Left lung (tissue), 10 donors: ENCODE results near the gene SGPP2. TPM values are rescaled to one million over a fixed set of nuclear protein-coding genes. Genes with fewer than 3 reads are reported as not detected.

ENCODE experiments used
- ATAC-seq: fragments of 200-7000 bp; cut with Tn5 transposase; one replicate; pipeline ENCODE4 v1.9.1; 2020; ENCODE audit warnings: moderate library complexity
- DNase-seq, 4 donors: peaks; one replicate each; pipeline ENCODE4 v3.0.0-alpha.2; 2013 to 2020
- H3K27ac ChIP-seq, 2 donors: fragments of 200-600 bp; sonication (generic) in 1 of 2; one replicate each; pipeline versions ENCODE4 v1.5.0 to v1.8.0; 2020 to 2021
- H3K27me3 ChIP-seq, 2 donors: fragments of 200-600 bp; sonication (generic) in 1 of 2; one replicate each; pipeline versions ENCODE4 v1.5.0 to v1.8.0; 2020 to 2021
- H3K36me3 ChIP-seq, 2 donors: fragments of 200-600 bp; sonication (generic) in 1 of 2; one replicate each; pipeline versions ENCODE4 v1.5.0 to v1.8.0; 2020 to 2021
- H3K4me1 ChIP-seq, 2 donors: fragments of 200-600 bp; one replicate each; pipeline ENCODE4 v1.8.0; 2021
- H3K4me3 ChIP-seq, 2 donors: fragments of 200-600 bp; sonication (generic) in 1 of 2; one replicate each; pipeline versions ENCODE4 v1.5.0 to v1.8.0; 2020 to 2021; ENCODE audit warnings: mild to moderate bottlenecking in 1 of 2
- H3K9me3 ChIP-seq, 2 donors: fragments of 200-600 bp; sonication (generic) in 1 of 2; one replicate each; pipeline versions ENCODE4 v1.5.0 to v1.8.0; 2020 to 2021
- CTCF ChIP-seq, 2 donors: fragments of 200-600 bp; sonication (generic) in 1 of 2; IDR thresholded peaks; one replicate each; pipeline versions ENCODE4 v1.5.0 to v1.8.0; 2021; ENCODE audit warnings: antibody characterized with exemption in 2 of 2
- intact Hi-C, 2 donors: fragments of 100-400 bp; cut with DNase I; formaldehyde crosslinking; loops; one replicate each; pipeline versions ENCODE4 v1.11.2 to v1.14.2; 2022
- polyA plus RNA-seq, 6 donors: library from polyadenylated mRNA; unstranded; fragments of 120-200 nt; gene quantifications; one replicate each; pipeline ENCODE4 v1.2.1, GENCODE V29; 2013; ENCODE audit not compliant: insufficient read length in 6 of 6
- total RNA-seq, 2 donors: library from RNA; stranded (reverse); fragmentation: NEBNext Ultra II Directional; extraction: Animal tissue kit (Norgen Biotek cat#: 25700); gene quantifications; one replicate each; pipeline ENCODE4 v1.2.1, GENCODE V29; 2021
- donor health status: DM: no; HTN: yes; CAD: no.
- donor health status: DM: no; HTN: no; CAD: no.

SGPP2 gene
- total and polyA plus RNA-seq, 8 donors = 2.2 to 31.2 (median 5.9) TPM

GRCh38 chr2:222440673-222441422 lies 16.5 kb downstream of the SGPP2 start:
- DNase-seq (no peak), ATAC-seq (peak; percentile 80)
- H3K36me3 ChIP-seq = no peaks in the 10 kb centered on the region
- intact Hi-C loops = no loop called here
- no peaks in the 10 kb centered on the region for H3K27me3 ChIP-seq
- H3K4me3 ChIP-seq = no peak overlapping the region
- H3K9me3 ChIP-seq = no peaks in the 10 kb centered on the region
- H3K4me1 ChIP-seq = no peaks in the 10 kb centered on the region
- no peak overlapping the region for H3K27ac ChIP-seq
- TF ChIP-seq CTCF (IDR thresholded peaks at IDR 0.05) = no peak

- ATAC-seq (no peak), DNase-seq (no peak)
- Histone ChIP-seq H3K27ac (no peak overlapping the region), H3K27me3 (no peaks in the 10 kb centered on the region), H3K4me3 (no peak overlapping the region), H3K4me1 (peaks cover 0 to 8% of the 10 kb centered on the region in 2 donors), H3K9me3 (no peaks in the 10 kb centered on the region), H3K36me3 (no peaks in the 10 kb centered on the region)
- intact Hi-C loops = no loop called here
- no peak for TF ChIP-seq CTCF (IDR thresholded peaks at IDR 0.05)
These were observed 18.3 kb downstream of the SGPP2 start for GRCh38 chr2:222442665-222443064.

GRCh38 chr2:222445227-222445626 lies 20.9 kb downstream of the SGPP2 start:
- no peaks in the 10 kb centered on the region for H3K9me3 ChIP-seq
- no peak for DNase-seq
- H3K4me3 ChIP-seq = no peak overlapping the region
- ATAC-seq = peak; percentile 12
- no peak overlapping the region for H3K27ac ChIP-seq
- no peak for TF ChIP-seq CTCF (IDR thresholded peaks at IDR 0.05)
- H3K36me3 ChIP-seq = no peaks in the 10 kb centered on the region
- no peaks in the 10 kb centered on the region for H3K27me3 ChIP-seq
- H3K4me1 ChIP-seq = peaks cover 7 to 31% of the 10 kb centered on the region in 2 donors
- intact Hi-C loops = no loop called here

- TF ChIP-seq CTCF (IDR thresholded peaks at IDR 0.05) = no peak
- H3K9me3 ChIP-seq = no peaks in the 10 kb centered on the region
- H3K27ac ChIP-seq = peak overlapping the region in 1 of 2 donors; percentile 76
- peak; percentile 12 for ATAC-seq
- intact Hi-C loops = no loop called here
- H3K4me3 ChIP-seq = no peak overlapping the region
- no peak for DNase-seq
- no peaks in the 10 kb centered on the region for H3K27me3 ChIP-seq
- peaks cover 7 to 31% of the 10 kb centered on the region in 2 donors for H3K4me1 ChIP-seq
- no peaks in the 10 kb centered on the region for H3K36me3 ChIP-seq
These were observed 22.8 kb downstream of the SGPP2 start for GRCh38 chr2:222447131-222447530.

GRCh38 chr2:222448748-222449181 lies 24.4 kb downstream of the SGPP2 start:
- peaks cover 7 to 31% of the 10 kb centered on the region in 2 donors for H3K4me1 ChIP-seq
- ATAC-seq (peak; percentile 78), DNase-seq (peak in 3 of 4 donors; percentile 41 to 96 (median 96))
- H3K4me3 ChIP-seq = no peak overlapping the region
- peak overlapping the region in 1 of 2 donors; percentile 76 for H3K27ac ChIP-seq
- no peaks in the 10 kb centered on the region for H3K9me3 ChIP-seq
- intact Hi-C loops = no loop called here
- H3K27me3 ChIP-seq = no peaks in the 10 kb centered on the region
- no peaks in the 10 kb centered on the region for H3K36me3 ChIP-seq
- no peak for TF ChIP-seq CTCF (IDR thresholded peaks at IDR 0.05)
